Liver (tissue), 9 donors: ENCODE data around the gene CUEDC1. TPM values are rescaled to one million over a fixed set of nuclear protein-coding genes. Genes with fewer than 3 reads are reported as not detected.

Source experiments
- DNase-seq: peaks from one replicate; pipeline ENCODE4 v3.0.0-alpha.2; 2017; ENCODE audit warnings: low spot score
- H3K27ac ChIP-seq, 2 donors: one replicate each; pipeline ENCODE4 v1.7.0; 2013; ENCODE audit warnings: inconsistent platforms in 2 of 2, low read length in 2 of 2, control low read depth in 1 of 2, low read depth in 1 of 2, mild to moderate bottlenecking in 1 of 2
- H3K27me3 ChIP-seq, 4 donors: one replicate each; pipeline versions ENCODE4 v1.6.1 to v1.7.0; 2013; ENCODE audit warnings: low read length in 3 of 4, inconsistent platforms in 1 of 4, mild to moderate bottlenecking in 1 of 4, moderate library complexity in 1 of 4; ENCODE audit not compliant: control insufficient read depth in 4 of 4, insufficient read depth in 4 of 4
- H3K36me3 ChIP-seq, 4 donors: one replicate each; pipeline versions ENCODE4 v1.6.1 to v1.7.0; 2013; ENCODE audit warnings: low read length in 3 of 4, mild to moderate bottlenecking in 3 of 4, low read depth in 1 of 4, moderate library complexity in 1 of 4; ENCODE audit not compliant: control insufficient read depth in 4 of 4, insufficient read depth in 3 of 4
- H3K4me1 ChIP-seq, 4 donors: one replicate each; pipeline versions ENCODE4 v1.6.1 to v1.7.0; 2013; ENCODE audit warnings: low read length in 3 of 4, mild to moderate bottlenecking in 3 of 4, moderate library complexity in 1 of 4; ENCODE audit not compliant: control insufficient read depth in 4 of 4, insufficient read depth in 4 of 4
- H3K4me3 ChIP-seq, 3 donors: one replicate each; pipeline versions ENCODE4 v1.6.1 to v1.7.0; 2013; ENCODE audit warnings: low read length in 3 of 3, control low read depth in 1 of 3, low read depth in 1 of 3, mild to moderate bottlenecking in 1 of 3
- H3K9ac ChIP-seq, 2 donors: one replicate each; pipeline ENCODE4 v1.7.0; 2013; ENCODE audit warnings: low read length in 2 of 2, mild to moderate bottlenecking in 2 of 2, moderate library complexity in 2 of 2, control low read depth in 1 of 2, low read depth in 1 of 2
- H3K9me3 ChIP-seq, 4 donors: one replicate each; pipeline versions ENCODE4 v1.6.1 to v1.7.0; 2013; ENCODE audit warnings: low read length in 3 of 4; ENCODE audit not compliant: control insufficient read depth in 4 of 4
- ATF3 ChIP-seq: IDR thresholded peaks from 2 replicates; pipeline ENCODE4 v1.6.1; 2016; ENCODE audit warnings: antibody characterized with exemption
- CTCF ChIP-seq: fragments of 150-350 bp; IDR thresholded peaks from 2 replicates; pipeline ENCODE4 v1.5.1; 2017; ENCODE audit warnings: improper control_type of control experiment, low read depth, low read length; ENCODE audit not compliant: missing input control
- EGR1 ChIP-seq, 2 donors: IDR thresholded peaks; 2 replicates each; pipeline ENCODE4 v1.6.1; 2016 to 2018; ENCODE audit warnings: antibody characterized with exemption in 2 of 2, low read depth in 2 of 2
- FOXA1 ChIP-seq: IDR thresholded peaks from 2 replicates; pipeline ENCODE4 v1.6.1; 2016; ENCODE audit warnings: antibody characterized with exemption
- FOXA2 ChIP-seq: IDR thresholded peaks from 2 replicates; pipeline ENCODE4 v1.6.1; 2016; ENCODE audit warnings: antibody characterized with exemption
- GABPA ChIP-seq, 2 donors: IDR thresholded peaks in 1 of 2; conservative IDR thresholded peaks in 1 of 2; 2 replicates each; pipeline ENCODE4 v1.6.1; 2016; ENCODE audit warnings: antibody characterized with exemption in 2 of 2, mild to moderate bottlenecking in 1 of 2, moderate library complexity in 1 of 2
- HNF4A ChIP-seq, 2 donors: conservative IDR thresholded peaks; 2 replicates each; pipeline ENCODE4 v1.6.1; 2016; ENCODE audit warnings: antibody characterized with exemption in 2 of 2, mild to moderate bottlenecking in 2 of 2
- HNF4G ChIP-seq: IDR thresholded peaks from 2 replicates; pipeline ENCODE4 v1.6.1; 2016; ENCODE audit warnings: antibody characterized with exemption
- MAX ChIP-seq: IDR thresholded peaks from 2 replicates; pipeline ENCODE4 v1.6.1; 2016; ENCODE audit warnings: antibody characterized with exemption
- NR2F2 ChIP-seq: IDR thresholded peaks from 2 replicates; pipeline ENCODE4 v1.6.1; 2016; ENCODE audit warnings: antibody characterized with exemption
- RAD21 ChIP-seq, 2 donors: IDR thresholded peaks; 2 replicates each; pipeline ENCODE4 v1.6.1; 2016; ENCODE audit warnings: antibody characterized with exemption in 2 of 2, mild to moderate bottlenecking in 2 of 2
- REST ChIP-seq: IDR thresholded peaks from 2 replicates; pipeline ENCODE4 v1.6.1; 2016; ENCODE audit warnings: antibody characterized with exemption, mild to moderate bottlenecking
- RXRA ChIP-seq, 2 donors: IDR thresholded peaks; 2 replicates each; pipeline ENCODE4 v1.6.1; 2017 to 2018; ENCODE audit warnings: antibody characterized with exemption in 2 of 2, mild to moderate bottlenecking in 1 of 2
- YY1 ChIP-seq: IDR thresholded peaks from 2 replicates; pipeline ENCODE4 v1.6.1; 2016; ENCODE audit warnings: antibody characterized with exemption, mild to moderate bottlenecking
- ZBTB33 ChIP-seq: IDR thresholded peaks from 2 replicates; pipeline ENCODE4 v1.6.1; 2016; ENCODE audit warnings: antibody characterized with exemption
- WGBS: extraction: QIAGEN DNeasy Blood & Tissue Kit; methylation state at CpG from one replicate; pipeline ENCODE4 v1.1.7; 2013; 5-methylcytosine and 5-hydroxymethylcytosine counted together
- polyA plus RNA-seq, 2 donors: library from polyadenylated mRNA; stranded (reverse) in 1 of 2; unstranded in 1 of 2; fragments of 200-250 nt in 1 of 2; fragments of >200 nt in 1 of 2; fragmentation: Nextera tagmentation in 1 of 2; extraction: Ambion mirVana in 1 of 2; gene quantifications; one replicate each; pipeline versions ENCODE4 v1.2.1 to v1.2.3, GENCODE V29; 2013 to 2015
- total RNA-seq, 2 donors: library from RNA; depleted of rRNA; stranded (reverse); fragments of >200 nt; gene quantifications; one replicate each; pipeline ENCODE4 v1.2.3, GENCODE V29; 2014
- donor health status: healthy.
- donor health status: healthy.
- donor health status: healthy.
- donor health status: healthy.
- donor health status: healthy.

The CUEDC1 gene
- total and polyA plus RNA-seq, 4 donors = 2.6 to 4.9 (median 3.4) TPM

GRCh38 chr17:58002154-58002948 is 47.1 kb upstream of the CUEDC1 start:
- Histone ChIP-seq H3K4me1 (peaks cover 1 to 26% (median 24%) of the 10 kb centered on the region in 4 donors), H3K4me3 (no peak overlapping the region), H3K27me3 (no peaks in the 10 kb centered on the region), H3K9ac (no peak overlapping the region), H3K27ac (no peak overlapping the region), H3K9me3 (no peaks in the 10 kb centered on the region), H3K36me3 (peaks cover 6 to 36% (median 30%) of the 10 kb centered on the region in 4 donors)
- WGBS = 86% methylated on average over 4 of the region's 4 CpGs
- no peak for DNase-seq
- TF ChIP-seq FOXA1 (no peak), YY1 (no peak), CTCF (no peak), ZBTB33 (no peak), ATF3 (no peak), RAD21 (IDR thresholded peaks at IDR 0.05) (no peak), EGR1 (IDR thresholded peaks at IDR 0.05; ENCODE audit: low read depth in 2 of 2) (no peak), MAX (no peak), RXRA (IDR thresholded peaks at IDR 0.05) (no peak), HNF4A (conservative IDR thresholded peaks at IDR 0.05) (no peak), FOXA2 (no peak), REST (no peak), HNF4G (no peak), GABPA (IDR thresholded peaks at IDR 0.05 in 1 of 2, conservative IDR thresholded peaks at IDR 0.05 in 1 of 2) (no peak), NR2F2 (no peak)
